Measurements from ENCODE around the gene BBS12.
"Not testable (repeated sequence)": the region's sequence is repeated elsewhere in the genome, so short reads cannot be mapped to it uniquely, and the experiment has no call there.

The BBS12 gene

GRCh38 chr4:122765692-122766352, 33.3 kb downstream of the BBS12 start:
- DNase-seq: peak; percentile 91

GRCh38 chr4:122766353-122766705, 33.8 kb downstream of the BBS12 start:
- no peak for DNase-seq

DNA sequence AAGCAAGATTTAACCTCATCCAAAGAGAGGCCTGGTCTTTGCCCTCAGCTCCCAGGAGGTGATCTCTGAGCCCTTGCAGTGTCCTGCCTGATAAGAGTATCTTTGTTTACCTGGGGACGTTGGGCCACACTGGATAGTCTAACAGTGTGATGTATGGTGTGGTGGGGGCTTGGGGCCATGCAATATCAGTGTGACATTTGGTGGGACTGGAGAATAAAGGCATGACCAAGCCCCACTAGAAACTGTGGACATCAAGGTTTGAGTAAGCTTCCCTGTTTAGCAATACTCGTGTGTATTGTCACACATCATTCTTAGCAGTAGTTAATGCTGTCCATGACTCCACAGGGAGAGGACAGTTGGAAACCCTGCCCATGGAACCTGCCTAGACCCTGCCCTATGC, 34.4 kb downstream of the BBS12 start:
- no peak for DNase-seq

GRCh38 chr4:122771724-122772123, 39.2 kb downstream of the BBS12 start:
- no peak for DNase-seq

- DNase-seq: peak; percentile 51
Observed at GRCh38 chr4:122772311-122772710, 39.8 kb downstream of the BBS12 start.

GRCh38 chr4:122772986-122773385, 40.5 kb downstream of the BBS12 start:
- no peak for DNase-seq

- DNase-seq: no peak
Observed at GRCh38 chr4:122775039-122775438, 42.5 kb downstream of the BBS12 start.

GRCh38 chr4:122775987-122776836, 43.7 kb downstream of the BBS12 start:
- peak; percentile 44 for DNase-seq

DNA sequence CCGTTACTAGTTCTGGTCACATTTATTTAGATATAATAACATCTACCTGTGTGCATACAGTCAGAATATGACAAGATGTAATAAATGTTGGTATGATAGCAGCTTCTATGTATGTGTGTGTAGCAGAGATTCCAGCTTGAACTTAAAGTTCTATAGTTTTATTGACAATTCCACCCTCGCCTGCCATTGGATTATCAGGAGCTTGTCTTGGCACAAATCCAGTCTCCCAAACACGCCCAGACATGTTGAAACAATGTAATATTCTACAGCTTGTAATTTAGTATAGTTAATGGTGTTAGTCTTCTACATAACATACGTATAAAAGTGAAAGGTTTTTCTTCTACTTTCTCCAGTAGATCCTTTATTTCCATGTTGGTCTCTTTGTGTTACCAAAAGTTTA, 44.4 kb downstream of the BBS12 start:
- DNase-seq: peak; percentile 60

DNA sequence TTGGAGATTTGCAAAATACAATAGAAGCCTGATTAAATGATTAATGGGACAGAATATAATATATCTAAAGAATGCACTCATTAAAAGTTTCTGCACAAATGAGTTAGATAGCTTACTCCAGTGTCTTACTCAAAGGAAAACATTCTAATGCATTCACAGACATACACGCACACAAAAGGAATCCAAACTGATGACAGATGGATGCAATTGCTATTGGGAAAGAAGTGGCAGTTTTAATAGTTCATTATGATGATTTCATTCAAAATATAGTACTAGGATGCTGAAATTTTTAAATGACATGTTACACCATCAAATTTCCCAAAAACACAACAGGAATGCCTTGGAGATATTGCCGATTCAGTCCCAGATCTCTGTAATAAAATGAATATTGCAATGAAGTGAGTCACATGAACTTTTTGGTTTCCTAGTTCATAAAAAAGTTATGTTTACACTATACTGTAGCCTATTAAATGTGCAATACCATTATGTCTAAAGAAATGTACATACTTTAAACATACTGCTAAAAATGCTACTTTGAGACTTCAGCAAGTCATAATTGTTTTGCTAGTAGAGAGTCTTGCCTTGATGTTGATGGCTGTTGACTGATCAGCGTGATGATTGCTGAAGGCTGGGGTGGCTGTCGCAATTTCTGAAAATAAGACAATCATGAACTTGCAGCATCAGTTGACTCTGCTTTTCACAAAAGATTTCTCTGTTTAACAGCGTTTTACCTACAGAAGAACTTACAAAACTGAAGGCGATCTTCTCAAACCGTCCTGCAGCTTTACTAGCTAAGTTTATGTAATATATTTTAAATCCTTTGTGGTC, 45.6 kb downstream of the BBS12 start:
- peak; percentile 98 for DNase-seq

GRCh38 chr4:122781486-122781885, 49.0 kb downstream of the BBS12 start:
- no peak for DNase-seq

GRCh38 chr4:122783301-122784215, 51.1 kb downstream of the BBS12 start:
- peak; percentile 97 for DNase-seq

DNA sequence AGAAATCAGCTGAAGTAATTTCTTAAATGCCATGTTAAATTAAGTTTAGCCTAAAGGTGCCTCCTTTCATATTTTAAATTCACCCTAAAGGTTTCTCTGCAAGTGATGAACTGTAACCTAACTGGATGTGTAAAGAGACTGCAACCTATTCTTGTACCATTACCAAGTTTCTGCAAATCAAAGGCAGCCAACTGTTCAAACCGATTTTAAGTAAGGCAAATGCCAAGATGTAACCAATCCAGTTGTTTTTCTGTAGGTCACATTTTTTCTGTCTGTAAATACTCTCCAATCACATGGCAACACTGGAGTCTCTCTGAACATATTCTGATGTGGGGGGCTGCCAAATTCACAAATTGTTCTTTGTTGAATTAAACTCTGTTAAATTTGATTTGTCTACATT, 51.8 kb downstream of the BBS12 start:
- no peak for DNase-seq

DNA sequence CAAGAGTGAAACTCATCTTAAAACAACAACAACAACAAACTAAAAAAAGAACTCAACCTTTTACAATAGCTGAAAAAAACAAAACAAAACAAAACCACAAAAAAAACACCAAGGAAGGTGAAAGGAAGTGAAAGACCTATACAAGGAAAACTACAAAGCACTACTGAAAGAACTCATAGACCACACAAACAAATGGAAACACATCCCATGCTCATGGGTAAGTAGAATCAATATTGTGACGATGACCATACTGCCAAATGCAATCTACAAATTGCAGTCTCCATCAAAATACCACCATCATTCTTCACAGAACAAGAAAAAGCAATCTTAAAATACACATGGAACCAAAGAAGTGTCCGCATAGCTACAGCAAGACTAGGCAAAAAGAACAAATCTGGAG, 52.6 kb downstream of the BBS12 start:
- DNase-seq: no peak

DNA sequence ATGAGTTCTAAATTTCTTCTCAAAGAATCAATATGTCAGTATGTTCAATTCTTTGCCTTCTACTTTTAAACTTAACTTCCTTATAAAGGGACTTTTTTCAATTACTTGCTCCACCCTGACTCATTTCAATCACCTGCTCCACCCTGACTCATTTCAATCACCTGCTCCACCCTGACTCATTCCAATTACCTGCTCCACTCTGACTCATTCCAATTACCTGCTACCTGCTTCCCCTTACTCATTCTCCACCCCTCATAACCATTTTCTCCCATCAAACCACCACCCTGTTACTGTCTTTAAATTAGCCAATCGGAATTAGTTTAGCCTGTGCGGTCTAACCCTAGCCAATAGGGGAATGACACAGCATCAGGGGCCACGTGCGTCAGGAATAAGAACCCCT, 53.8 kb downstream of the BBS12 start:
- not testable (repeated sequence) for DNase-seq

GRCh38 chr4:122786920-122787319, 54.4 kb downstream of the BBS12 start:
- not testable (repeated sequence) for DNase-seq

DNA sequence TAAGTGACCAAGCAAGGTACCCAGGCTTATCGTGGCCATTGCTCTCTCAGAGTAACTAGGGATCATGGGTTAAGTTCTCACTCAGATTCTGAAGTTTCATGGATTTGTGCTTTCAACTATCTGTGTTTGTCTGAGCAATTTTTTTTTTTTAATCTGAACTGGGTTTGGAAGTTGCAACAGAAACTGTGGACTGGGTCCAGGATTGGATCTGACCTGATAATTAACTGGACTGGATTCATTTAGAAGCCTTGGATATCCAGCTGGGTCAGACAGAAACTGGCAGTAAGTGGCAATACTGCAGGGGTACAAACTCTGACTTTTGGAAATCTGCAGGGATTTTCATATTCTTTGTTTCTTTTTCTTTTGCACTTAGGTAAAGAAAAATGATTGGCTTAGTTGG, 55.4 kb downstream of the BBS12 start:
- DNase-seq: no peak

DNA sequence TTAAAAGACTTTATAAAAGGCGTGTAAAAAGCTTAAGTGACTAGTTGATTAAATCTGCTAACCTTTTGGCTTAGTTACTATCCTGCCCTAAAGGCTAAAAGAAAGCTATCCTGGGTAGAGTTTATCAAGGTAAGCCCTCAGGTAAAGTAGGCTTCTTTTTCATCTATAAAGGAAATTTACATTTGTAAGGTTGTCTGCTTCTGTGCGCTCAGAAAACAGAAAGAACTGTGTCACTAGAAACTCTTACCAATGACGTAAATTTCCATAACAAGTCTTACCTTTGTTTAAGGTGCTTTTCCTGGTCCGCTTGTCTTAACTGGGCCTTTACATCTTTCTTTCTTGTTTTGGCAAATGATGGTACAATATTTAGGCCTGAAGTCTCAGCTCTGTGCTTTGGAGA, 56.4 kb downstream of the BBS12 start:
- no peak for DNase-seq

GRCh38 chr4:122793811-122794210, 61.3 kb downstream of the BBS12 start:
- no peak for DNase-seq
